ENCODE results near the gene CCL11.

Gene CCL11

GRCh38 chr17:34285286-34285792 is at the start of gene CCL11:
Gene CCL11, plus strand, starts transcription at chr17:34285742. Its CDS starts 67 bp downstream, at chr17:34285809.
- DNase-seq, result no peak

- DNase-seq, result no peak
These were observed 49.2 kb upstream of the CCL11 start for GRCh38 chr17:34236281-34236892.

DNA sequence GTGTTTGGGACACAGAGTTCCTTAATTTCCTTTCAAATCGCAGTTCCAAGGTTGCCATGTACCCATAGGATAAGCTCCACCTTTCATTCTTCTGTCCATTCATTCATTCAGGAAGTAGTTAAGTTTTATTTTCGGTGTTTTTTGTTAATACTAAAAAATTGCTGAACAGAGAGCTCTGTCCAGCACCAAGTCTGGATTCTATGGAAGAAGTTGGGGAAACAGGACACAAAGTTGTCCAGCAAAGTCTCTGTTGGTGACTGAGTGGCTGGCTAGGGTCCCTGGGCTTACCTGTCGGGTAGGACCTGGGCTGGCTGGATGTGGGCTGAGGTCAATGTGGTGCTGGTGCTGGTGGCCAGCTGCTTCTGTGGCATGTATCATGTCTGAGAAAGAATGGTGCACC is 48.1 kb upstream of the CCL11 start:
- no peak for DNase-seq

- DNase-seq, result no peak
These were observed 44.5 kb upstream of the CCL11 start for GRCh38 chr17:34241062-34241461.

GRCh38 chr17:34242587-34243363 is 42.8 kb upstream of the CCL11 start:
- DNase-seq, result no peak

GRCh38 chr17:34243364-34244320 is 41.9 kb upstream of the CCL11 start:
- DNase-seq, result no peak

- DNase-seq, result no peak
These were observed 40.1 kb upstream of the CCL11 start for GRCh38 chr17:34245351-34245905.

DNA sequence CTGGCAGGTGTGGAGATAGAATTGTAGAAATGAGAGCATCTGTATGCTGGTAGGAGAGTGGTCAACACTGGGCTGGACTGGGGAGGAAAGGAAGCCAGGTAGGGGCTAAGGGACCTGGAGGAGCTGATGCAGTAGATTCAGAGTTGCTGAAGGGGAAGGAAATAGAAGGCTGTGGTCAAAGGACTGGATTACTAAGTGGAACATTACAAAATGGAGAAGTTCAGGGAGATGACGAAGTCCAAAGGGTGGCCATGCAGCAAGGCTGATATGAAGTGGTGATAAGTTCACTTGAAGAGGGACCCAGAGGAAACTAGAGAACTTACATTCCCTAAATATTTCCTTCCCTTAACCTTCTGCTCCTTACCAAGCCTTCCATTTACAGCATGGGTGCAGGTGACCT is 39.1 kb upstream of the CCL11 start:
- no peak for DNase-seq

- DNase-seq, result no peak
These were observed 38.7 kb upstream of the CCL11 start for GRCh38 chr17:34246881-34247280.

GRCh38 chr17:34248511-34249024 is 37.0 kb upstream of the CCL11 start:
- peak; percentile 37 for DNase-seq

GRCh38 chr17:34249061-34249460 is 36.5 kb upstream of the CCL11 start:
- DNase-seq, result no peak

GRCh38 chr17:34249478-34249877 is 36.1 kb upstream of the CCL11 start:
- no peak for DNase-seq

GRCh38 chr17:34251186-34251585 is 34.4 kb upstream of the CCL11 start:
- no peak for DNase-seq

- DNase-seq, result peak; percentile 88
These were observed 33.5 kb upstream of the CCL11 start for GRCh38 chr17:34252095-34252443.

GRCh38 chr17:34252444-34253138 is 33.0 kb upstream of the CCL11 start:
- DNase-seq, result peak; percentile 98

DNA sequence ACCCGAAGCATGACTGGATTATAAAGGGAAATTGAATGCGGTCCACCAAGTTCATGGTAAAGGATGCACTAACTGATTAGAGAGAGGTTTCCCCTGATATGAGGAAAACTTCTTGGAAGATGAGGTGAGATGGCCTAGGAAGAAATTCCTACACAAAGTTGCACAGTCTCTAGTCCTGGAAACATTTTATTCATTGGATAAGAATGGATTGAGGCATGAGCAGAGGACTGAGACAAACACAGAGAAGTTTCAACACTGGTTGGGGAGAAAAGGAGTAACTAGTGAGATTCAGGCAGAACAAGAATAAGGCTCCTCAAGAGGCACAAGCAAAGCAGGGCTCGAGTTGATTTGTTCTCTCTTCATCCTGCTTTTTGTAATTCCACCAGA is 32.4 kb upstream of the CCL11 start:
- DNase-seq, result no peak

DNA sequence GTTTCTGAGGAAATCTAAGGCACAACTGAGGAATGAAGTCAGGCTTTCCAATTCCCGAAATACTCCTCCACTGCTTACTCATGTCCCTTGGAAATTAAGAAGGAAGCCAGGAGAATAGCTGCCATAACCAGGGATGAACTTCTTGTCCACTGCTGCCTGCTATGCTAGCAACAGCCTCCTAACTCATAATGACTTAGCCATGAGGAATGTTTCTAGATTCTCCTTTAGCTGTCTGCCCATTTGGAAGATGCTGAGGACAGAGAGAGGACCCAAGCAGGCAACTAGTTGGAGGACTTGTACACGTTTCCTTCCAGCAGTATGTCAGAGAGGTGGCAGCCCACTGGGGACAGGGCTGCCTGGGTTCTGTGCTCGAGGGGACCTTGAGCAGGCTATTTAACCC is 31.4 kb upstream of the CCL11 start:
- DNase-seq, result peak; percentile 82

GRCh38 chr17:34254651-34255380 is 30.7 kb upstream of the CCL11 start, which contains the start of gene CCL2:
Gene CCL2, plus strand, starts transcription at chr17:34255285. Its CDS starts 65 bp downstream, at chr17:34255350.
- peak; percentile 89 for DNase-seq

DNA sequence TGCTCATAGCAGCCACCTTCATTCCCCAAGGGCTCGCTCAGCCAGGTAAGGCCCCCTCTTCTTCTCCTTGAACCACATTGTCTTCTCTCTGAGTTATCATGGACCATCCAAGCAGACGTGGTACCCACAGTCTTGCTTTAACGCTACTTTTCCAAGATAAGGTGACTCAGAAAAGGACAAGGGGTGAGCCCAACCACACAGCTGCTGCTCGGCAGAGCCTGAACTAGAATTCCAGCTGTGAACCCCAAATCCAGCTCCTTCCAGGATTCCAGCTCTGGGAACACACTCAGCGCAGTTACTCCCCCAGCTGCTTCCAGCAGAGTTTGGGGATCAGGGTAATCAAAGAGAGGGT is 30.2 kb upstream of the CCL11 start:
- DNase-seq, result peak; percentile 23

- no peak for DNase-seq
These were observed 29.7 kb upstream of the CCL11 start for GRCh38 chr17:34255841-34256240.

DNA sequence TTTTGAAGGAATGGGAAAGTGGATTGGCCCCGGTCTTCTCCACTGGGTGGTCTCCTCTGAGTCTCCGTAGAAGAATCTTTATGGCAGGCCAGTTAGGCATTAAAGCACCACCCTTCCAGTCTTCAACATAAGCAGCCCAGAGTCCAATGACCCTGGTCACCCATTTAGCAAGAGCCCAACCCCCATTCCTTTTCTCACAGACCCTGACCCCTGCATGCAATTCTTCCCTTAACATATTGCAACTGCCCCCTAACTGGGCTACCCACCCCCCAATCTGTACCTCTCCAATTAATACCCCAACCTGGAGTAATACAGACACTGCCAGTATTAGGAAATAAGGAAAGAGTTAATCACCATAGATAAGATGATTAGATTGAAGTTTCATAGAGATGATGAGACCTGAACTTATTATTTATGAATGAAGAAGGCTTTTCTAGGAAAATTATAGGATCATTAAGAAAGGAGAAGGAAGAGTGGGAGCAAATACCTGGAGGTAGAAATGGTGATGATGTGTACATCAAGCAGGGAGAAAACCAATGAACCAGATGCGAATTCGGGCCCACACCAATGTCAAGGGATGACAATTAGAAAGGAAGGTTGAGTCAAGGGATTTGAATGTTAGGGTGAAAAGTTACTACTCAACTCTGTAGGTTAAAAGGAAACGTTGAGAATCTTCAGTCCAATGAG is 28.1 kb upstream of the CCL11 start:
- no peak for DNase-seq

Data from NCI-H226 (cell line).